ENCODE measurements around the gene C16orf46. TPM values are rescaled to one million over a fixed set of nuclear protein-coding genes. Genes with fewer than 3 reads are reported as not detected.

The C16orf46 gene
- total RNA-seq, 4 donors from 2014 or later, result 0.78 to 3.3 TPM; not detected in 2

DNA sequence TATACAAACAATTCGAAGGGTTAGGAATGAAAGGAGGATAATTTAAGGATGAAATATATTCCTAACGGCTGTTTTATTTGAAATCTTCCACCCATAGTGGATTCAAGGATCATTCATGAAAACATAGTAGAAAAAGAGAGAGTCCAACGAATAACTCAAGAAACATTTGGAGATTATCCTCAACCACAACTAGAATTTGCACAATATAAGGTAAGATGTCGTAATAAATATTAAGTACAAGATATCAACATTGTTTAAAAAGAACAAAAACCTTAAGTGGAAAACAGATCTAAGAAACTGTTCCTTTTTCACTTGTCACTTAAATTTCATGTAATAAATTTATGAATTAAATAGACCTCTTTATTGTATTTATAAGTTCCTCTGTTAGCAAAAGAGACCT lies 50.6 kb downstream of the C16orf46 start:
- Histone ChIP-seq H3K9me3 (no peaks in the 10 kb centered on the region), H3K4me1 (no peaks in the 10 kb centered on the region), H3K36me3 (peaks cover 0 to 32% (median 0%) of the 10 kb centered on the region in 3 donors), H3K4me3 (no peak overlapping the region), H3K27me3 (no peaks in the 10 kb centered on the region), H3K27ac (no peak overlapping the region)
- WGBS, 2 donors, result 92 to 94% methylated on average over 4 of the region's 4 CpGs
- no peak for DNase-seq (ENCODE audit: low spot score in 2 of 2)
- TF ChIP-seq POLR2A (IDR thresholded peaks at IDR 0.05) (no peak), EP300 (IDR thresholded peaks at IDR 0.05) (no peak)
- TF ChIP-seq, protein P1, sequence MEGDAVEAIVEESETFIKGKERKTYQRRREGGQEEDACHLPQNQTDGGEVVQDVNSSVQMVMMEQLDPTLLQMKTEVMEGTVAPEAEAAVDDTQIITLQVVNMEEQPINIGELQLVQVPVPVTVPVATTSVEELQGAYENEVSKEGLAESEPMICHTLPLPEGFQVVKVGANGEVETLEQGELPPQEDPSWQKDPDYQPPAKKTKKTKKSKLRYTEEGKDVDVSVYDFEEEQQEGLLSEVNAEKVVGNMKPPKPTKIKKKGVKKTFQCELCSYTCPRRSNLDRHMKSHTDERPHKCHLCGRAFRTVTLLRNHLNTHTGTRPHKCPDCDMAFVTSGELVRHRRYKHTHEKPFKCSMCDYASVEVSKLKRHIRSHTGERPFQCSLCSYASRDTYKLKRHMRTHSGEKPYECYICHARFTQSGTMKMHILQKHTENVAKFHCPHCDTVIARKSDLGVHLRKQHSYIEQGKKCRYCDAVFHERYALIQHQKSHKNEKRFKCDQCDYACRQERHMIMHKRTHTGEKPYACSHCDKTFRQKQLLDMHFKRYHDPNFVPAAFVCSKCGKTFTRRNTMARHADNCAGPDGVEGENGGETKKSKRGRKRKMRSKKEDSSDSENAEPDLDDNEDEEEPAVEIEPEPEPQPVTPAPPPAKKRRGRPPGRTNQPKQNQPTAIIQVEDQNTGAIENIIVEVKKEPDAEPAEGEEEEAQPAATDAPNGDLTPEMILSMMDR (IDR thresholded peaks at IDR 0.05), result no peak

DNA sequence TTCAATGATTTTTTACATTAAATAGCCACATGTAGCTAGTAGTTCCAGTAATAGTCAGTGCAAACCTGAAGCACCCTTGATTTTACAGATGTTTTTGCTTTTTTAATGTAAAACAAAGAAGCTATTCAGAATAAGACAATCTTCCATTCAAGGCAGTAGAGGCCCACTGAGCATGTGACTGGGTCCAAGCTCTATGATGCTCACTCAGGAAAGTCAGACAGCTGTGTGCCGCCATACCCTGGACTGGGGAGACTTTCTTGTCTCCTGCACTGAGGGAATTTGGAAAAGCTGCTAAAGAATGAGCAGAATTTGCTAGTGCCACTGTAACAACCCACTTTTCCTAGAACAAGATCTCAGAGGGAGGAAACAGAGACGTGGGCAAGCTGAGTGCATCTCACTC lies 58.5 kb downstream of the C16orf46 start:
- H3K27me3 ChIP-seq, result no peaks in the 10 kb centered on the region
- WGBS, 2 donors, result 29 to 59% methylated on average over 2 of the region's 2 CpGs

DNA sequence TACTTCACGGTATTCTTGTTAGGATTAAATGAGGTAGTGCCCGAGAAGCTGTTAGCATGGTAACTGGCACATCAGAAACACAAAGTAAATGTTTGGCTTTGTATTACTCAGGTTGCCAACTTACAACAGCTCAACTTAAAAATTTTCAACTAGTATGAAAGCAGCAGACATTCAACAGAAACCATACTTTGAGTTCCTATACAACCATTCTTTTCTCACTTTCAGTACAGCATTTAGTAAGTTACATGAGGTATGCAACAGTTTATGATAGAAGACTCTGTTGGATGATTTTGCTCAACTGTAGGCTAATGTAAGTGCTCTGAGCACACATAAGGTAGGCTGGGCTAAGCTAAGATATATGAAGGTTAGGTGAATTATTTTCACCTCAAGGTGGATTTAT lies 62.4 kb downstream of the C16orf46 start:
- no peaks in the 10 kb centered on the region for H3K9me3 ChIP-seq

More for the DNA sequence above, 58.5 kb downstream of the C16orf46 start:
- Histone ChIP-seq H3K4me1 (no peaks in the 10 kb centered on the region), H3K27ac (peak overlapping the region in 2 of 4 donors; percentile 42 to 72), H3K9me3 (no peaks in the 10 kb centered on the region), H3K36me3 (peaks cover 0 to 31% (median 0%) of the 10 kb centered on the region in 3 donors), H3K4me3 (no peak overlapping the region)
- DNase-seq (ENCODE audit: low spot score in 2 of 2), result no peak
- TF ChIP-seq POLR2A (IDR thresholded peaks at IDR 0.05) (no peak), EP300 (IDR thresholded peaks at IDR 0.05) (no peak)
- TF ChIP-seq, protein P1 (IDR thresholded peaks at IDR 0.05), result no peak

DNA sequence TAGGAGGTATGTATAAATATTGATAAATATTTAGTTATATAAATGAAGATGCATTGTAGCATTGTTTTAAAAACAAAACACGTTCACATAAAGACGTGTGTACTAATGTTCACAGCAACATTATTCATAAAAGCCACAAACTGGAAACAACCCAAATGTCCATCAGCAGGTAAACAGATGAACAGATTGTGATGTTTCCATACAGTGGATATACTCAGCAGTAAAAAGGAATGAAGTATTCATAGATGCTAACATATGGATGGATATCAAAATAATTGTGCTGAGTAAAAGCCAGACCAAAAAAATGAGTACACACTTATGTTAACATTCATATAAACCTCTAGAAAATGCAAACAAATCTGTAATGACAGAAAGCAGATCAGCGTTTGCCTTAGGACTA lies 64.1 kb downstream of the C16orf46 start:
- peaks cover 0 to 5% (median 2%) of the 10 kb centered on the region in 4 donors for H3K4me1 ChIP-seq
- no peaks in the 10 kb centered on the region for H3K27me3 ChIP-seq
- H3K4me3 ChIP-seq, result no peak overlapping the region
- no peak overlapping the region for H3K27ac ChIP-seq
- DNase-seq (ENCODE audit: low spot score in 2 of 2), result no peak
- no peak for TF ChIP-seq EP300 (IDR thresholded peaks at IDR 0.05)
- no peak for TF ChIP-seq POLR2A (IDR thresholded peaks at IDR 0.05)
- TF ChIP-seq, protein P1 (IDR thresholded peaks at IDR 0.05), result no peak
- H3K9me3 ChIP-seq, result no peaks in the 10 kb centered on the region
- peaks cover 0 to 20% (median 0%) of the 10 kb centered on the region in 3 donors for H3K36me3 ChIP-seq
- WGBS, 2 donors, result 91 to 92% methylated on average over 3 of the region's 3 CpGs

More for the DNA sequence above, 62.4 kb downstream of the C16orf46 start:
- no peak for DNase-seq (ENCODE audit: low spot score in 2 of 2)
- no peaks in the 10 kb centered on the region for H3K27me3 ChIP-seq
- H3K36me3 ChIP-seq, result peaks cover 0 to 20% (median 0%) of the 10 kb centered on the region in 3 donors
- H3K27ac ChIP-seq, result no peak overlapping the region
- WGBS, 2 donors, result 92 to 96% methylated on average over 2 of the region's 2 CpGs
- H3K4me3 ChIP-seq, result no peak overlapping the region
- H3K4me1 ChIP-seq, result no peaks in the 10 kb centered on the region
- TF ChIP-seq EP300 (IDR thresholded peaks at IDR 0.05) (no peak), POLR2A (IDR thresholded peaks at IDR 0.05) (no peak)
- TF ChIP-seq, protein P1 (IDR thresholded peaks at IDR 0.05), result no peak

Small RNAs within 50 kb of the gene (small RNA-seq; reads per million reads assigned to genes)
- gene AC092718.3, result not detected
- not detected for gene RNU6-1191P

Other genes starting within 250 kb of the C16orf46 start
- 10 to 100 TPM; 20.0 to 38.7 (median 35.2) TPM for gene CMC2, start 70.4 kb downstream of the C16orf46 start, total RNA-seq
- 1 to 10 TPM; 1.8 to 8.1 (median 4.2) TPM for gene CENPN, start 70.0 kb downstream of the C16orf46 start, total RNA-seq
- 10 to 100 TPM; 16.2 to 31.2 (median 24.4) TPM for gene ATMIN, start 41.4 kb downstream of the C16orf46 start, total RNA-seq
- gene GCSH, start 19.2 kb upstream of the C16orf46 start, total RNA-seq, result 10 to 100 TPM; 26.7 to 45.9 (median 29.7) TPM
- not detected for gene BCO1, start 161.5 kb upstream of the C16orf46 start, total RNA-seq
- gene GAN, start 237.7 kb upstream of the C16orf46 start, total RNA-seq, result 1 to 10 TPM; 9.0 to 9.3 (median 9.1) TPM

Measured in tibial nerve (tissue), 4 donors.